Measurements from ENCODE around the gene INTS7.

GRCh38 chr1:212039622-212040021 is 4.3 kb upstream of the INTS7 start:
- TF ChIP-seq CTCF (conservative IDR thresholded peaks at IDR 0.05; ENCODE audit: low read depth, low read length) (no peak), EZH2 (IDR thresholded peaks at IDR 0.05; ENCODE audit: borderline replicate concordance, low read depth, low read length, poor library complexity, severe bottlenecking) (no peak)

Data from A673 (cell line).